Measurements from ENCODE around the gene CTXN3.
"Not testable (repeated sequence)": the region's sequence is repeated elsewhere in the genome, so short reads cannot be mapped to it uniquely, and the experiment has no call there.

The CTXN3 gene

GRCh38 chr5:127652952-127653611, 4.2 kb downstream of the CTXN3 start:
- no peak for DNase-seq

- DNase-seq: no peak
Observed at GRCh38 chr5:127656825-127657224, 7.9 kb downstream of the CTXN3 start.

GRCh38 chr5:127660047-127660733, 11.3 kb downstream of the CTXN3 start:
- no peak for DNase-seq

- no peak for DNase-seq
Observed at GRCh38 chr5:127664093-127664492, 15.2 kb downstream of the CTXN3 start.

- no peak for DNase-seq
Observed at GRCh38 chr5:127665641-127666040, 16.8 kb downstream of the CTXN3 start.

GRCh38 chr5:127666043-127666716, 17.3 kb downstream of the CTXN3 start:
- no peak for DNase-seq

GRCh38 chr5:127667926-127668325, 19.0 kb downstream of the CTXN3 start:
- DNase-seq: peak; percentile 26

GRCh38 chr5:127671218-127671617, 22.3 kb downstream of the CTXN3 start:
- no peak for DNase-seq

- DNase-seq: no peak
Observed at GRCh38 chr5:127673117-127673800, 24.4 kb downstream of the CTXN3 start.

- not testable (repeated sequence) for DNase-seq
Observed at GRCh38 chr5:127676951-127677350, 28.1 kb downstream of the CTXN3 start.

- DNase-seq: not testable (repeated sequence)
Observed at GRCh38 chr5:127679691-127680330, 30.9 kb downstream of the CTXN3 start.

GRCh38 chr5:127680595-127680994, 31.7 kb downstream of the CTXN3 start:
- no peak for DNase-seq

- DNase-seq: no peak
Observed at GRCh38 chr5:127683008-127683407, 34.1 kb downstream of the CTXN3 start.

- peak; percentile 13 for DNase-seq
Observed at GRCh38 chr5:127684726-127685467, 36.0 kb downstream of the CTXN3 start.

- no peak for DNase-seq
Observed at GRCh38 chr5:127685662-127686061, 36.8 kb downstream of the CTXN3 start.

- DNase-seq: no peak
Observed at GRCh38 chr5:127686424-127686823, 37.5 kb downstream of the CTXN3 start.

GRCh38 chr5:127694518-127695171, 45.8 kb downstream of the CTXN3 start:
- DNase-seq: no peak

- DNase-seq: no peak
Observed at GRCh38 chr5:127695346-127695745, 46.5 kb downstream of the CTXN3 start.

- DNase-seq: no peak
Observed at GRCh38 chr5:127696683-127697082, 47.8 kb downstream of the CTXN3 start.

- no peak for DNase-seq
Observed at GRCh38 chr5:127697894-127698600, 49.2 kb downstream of the CTXN3 start.

- no peak for DNase-seq
Observed at GRCh38 chr5:127699416-127699815, 50.5 kb downstream of the CTXN3 start.

Measured in NCI-H146 (cell line).